ENCODE results near the gene TENM4.

DNA sequence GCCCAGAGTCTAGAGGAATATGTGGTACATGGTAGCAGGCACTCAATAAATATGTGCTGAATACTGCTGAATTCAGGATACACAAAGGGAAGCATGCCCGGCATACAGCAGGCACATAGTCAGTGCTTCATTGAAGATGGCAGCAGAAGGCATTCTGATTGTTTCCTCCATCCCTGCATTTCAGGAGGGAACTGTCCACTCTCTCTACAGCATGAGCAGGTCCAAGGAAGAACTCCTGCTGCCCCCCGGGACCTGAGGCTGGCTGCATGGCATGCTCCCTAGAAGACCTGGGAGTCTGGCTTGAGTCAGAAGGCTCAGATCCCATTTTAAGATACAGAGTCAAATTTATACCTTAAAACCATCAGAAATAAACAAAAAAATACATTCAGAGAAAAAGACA lies 546.8 kb downstream of the TENM4 start:
- TF ChIP-seq, protein P1, sequence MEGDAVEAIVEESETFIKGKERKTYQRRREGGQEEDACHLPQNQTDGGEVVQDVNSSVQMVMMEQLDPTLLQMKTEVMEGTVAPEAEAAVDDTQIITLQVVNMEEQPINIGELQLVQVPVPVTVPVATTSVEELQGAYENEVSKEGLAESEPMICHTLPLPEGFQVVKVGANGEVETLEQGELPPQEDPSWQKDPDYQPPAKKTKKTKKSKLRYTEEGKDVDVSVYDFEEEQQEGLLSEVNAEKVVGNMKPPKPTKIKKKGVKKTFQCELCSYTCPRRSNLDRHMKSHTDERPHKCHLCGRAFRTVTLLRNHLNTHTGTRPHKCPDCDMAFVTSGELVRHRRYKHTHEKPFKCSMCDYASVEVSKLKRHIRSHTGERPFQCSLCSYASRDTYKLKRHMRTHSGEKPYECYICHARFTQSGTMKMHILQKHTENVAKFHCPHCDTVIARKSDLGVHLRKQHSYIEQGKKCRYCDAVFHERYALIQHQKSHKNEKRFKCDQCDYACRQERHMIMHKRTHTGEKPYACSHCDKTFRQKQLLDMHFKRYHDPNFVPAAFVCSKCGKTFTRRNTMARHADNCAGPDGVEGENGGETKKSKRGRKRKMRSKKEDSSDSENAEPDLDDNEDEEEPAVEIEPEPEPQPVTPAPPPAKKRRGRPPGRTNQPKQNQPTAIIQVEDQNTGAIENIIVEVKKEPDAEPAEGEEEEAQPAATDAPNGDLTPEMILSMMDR (IDR thresholded peaks at IDR 0.05) = no peak
- no peak for TF ChIP-seq POLR2AphosphoS5 (IDR thresholded peaks at IDR 0.05)
- no peak for TF ChIP-seq POLR2A (IDR thresholded peaks at IDR 0.05)
